GM12878 (cell line): ENCODE data around the gene ALOXE3. TPM values are rescaled to one million over a fixed set of nuclear protein-coding genes. Genes with fewer than 3 reads are reported as not detected.

Source experiments
- ATAC-seq: fragments of 200-7000 bp; cut with Tn5 transposase; 3 replicates; pipeline ENCODE4 v1.9.1; 2020; ENCODE audit warnings: mild to moderate bottlenecking, moderate library complexity
- BruUV-seq: library from RNA; stranded (reverse); fragments of 400-500 nt; replicated peaks from 2 replicates; lab custom pipeline; 2021; lab: Mats Ljungman, UMichigan
- CTCF ChIA-PET: fragments of 300-600 bp; sonication (Branson Sonifier 250); formaldehyde crosslinking; extraction: SDS; loops from one replicate; lab custom pipeline; 2021; ENCODE audit warnings: inconsistent platforms; lab: Yijun Ruan, JAX
- POLR2A ChIA-PET: fragments of 350-600 bp; formaldehyde crosslinking; extraction: SDS; loops from one replicate; lab custom pipeline; 2021; ENCODE audit warnings: inconsistent platforms; lab: Charles Lee
- RAD21 ChIA-PET: fragments of 300-600 bp; sonication (Branson Sonifier 250); formaldehyde crosslinking; loops from one replicate; lab custom pipeline; 2023; ENCODE audit warnings: antibody characterized with exemption; ENCODE audit not compliant: unreplicated experiment; lab: Charles Lee
- SMC1A ChIA-PET: fragments of 300-600 bp; sonication (Branson Sonifier 250); formaldehyde crosslinking; loops from one replicate; lab custom pipeline; 2023; ENCODE audit not compliant: unreplicated experiment, uncharacterized antibody; lab: Charles Lee
- DNase-seq: peaks from one replicate; pipeline ENCODE4 v3.0.0-alpha.2; 2011; ENCODE audit warnings: low read depth, low spot score
- FAIRE-seq: peaks from 3 replicates; lab custom pipeline; 2011; peaks lifted over from hg19 to GRCh38; lab: Jason Lieb, UNC
- H2AFZ ChIP-seq: 2 replicates; pipeline ENCODE4 v1.6.0; 2011; ENCODE audit warnings: low read depth, low read length, control low read depth; ENCODE audit not compliant: control insufficient read depth
- H3K27ac ChIP-seq: 2 replicates; pipeline ENCODE4 v1.5.1; 2011; ENCODE audit warnings: control low read depth; ENCODE audit not compliant: control insufficient read depth, insufficient read depth
- H3K27me3 ChIP-seq, 2 experiments: replicated peaks in 1 of 2; 2 replicates each; pipeline versions ENCODE4 v1.6.0 to v1.6.1; 2011; ENCODE audit warnings: low read length in 1 of 2; ENCODE audit not compliant: control insufficient read depth in 2 of 2, insufficient read depth in 2 of 2
- H3K36me3 ChIP-seq, 2 experiments: 2 replicates each; pipeline ENCODE4 v1.5.1; 2011; ENCODE audit warnings: low read length in 1 of 2; ENCODE audit not compliant: control insufficient read depth in 2 of 2, insufficient read depth in 2 of 2
- H3K4me1 ChIP-seq: 2 replicates; pipeline ENCODE4 v1.6.1; 2011; ENCODE audit warnings: mild to moderate bottlenecking, low read length, moderate library complexity, mixed read lengths; ENCODE audit not compliant: control insufficient read depth, insufficient read depth
- H3K4me2 ChIP-seq: 2 replicates; pipeline ENCODE4 v1.6.0; 2011; ENCODE audit warnings: control low read depth; ENCODE audit not compliant: control insufficient read depth, insufficient read depth
- H3K4me3 ChIP-seq: fragments of 200-600 bp; sonication (generic); 2 replicates; pipeline ENCODE4 v1.5.1; 2016
- H3K79me2 ChIP-seq: 2 replicates; pipeline ENCODE4 v1.6.0; 2011; ENCODE audit warnings: low read length; ENCODE audit not compliant: control insufficient read depth, insufficient read depth
- H3K9ac ChIP-seq: 2 replicates; pipeline ENCODE4 v1.8.0; 2011; ENCODE audit warnings: low read length, control low read depth, mixed read lengths; ENCODE audit not compliant: control insufficient read depth, insufficient read depth
- H3K9me3 ChIP-seq: replicated peaks from 3 replicates; pipeline ENCODE4 v1.5.1; 2011; ENCODE audit warnings: mild to moderate bottlenecking, low read length; ENCODE audit not compliant: control insufficient read depth, insufficient read depth
- H4K20me1 ChIP-seq: 2 replicates; pipeline ENCODE4 v1.6.0; 2011; ENCODE audit not compliant: control insufficient read depth, insufficient read depth
- ATF2 ChIP-seq: IDR thresholded peaks from 2 replicates; pipeline ENCODE4 v1.6.1; 2012; ENCODE audit warnings: low read length, inconsistent platforms
- BACH1 ChIP-seq: fragments of 450-650 bp; IDR thresholded peaks from 2 replicates; pipeline ENCODE4 v1.6.1; 2017; ENCODE audit warnings: mild to moderate bottlenecking, borderline replicate concordance
- POLR2AphosphoS2 ChIP-seq: IDR thresholded peaks from 2 replicates; pipeline ENCODE4 v1.6.1; 2011; ENCODE audit warnings: low read depth, mild to moderate bottlenecking, low read length, improper control_type of control experiment, moderate library complexity
- SREBF2 ChIP-seq: IDR thresholded peaks from 2 replicates; pipeline ENCODE4 v1.6.1; 2012; ENCODE audit warnings: mild to moderate bottlenecking, low read length
- WRNIP1 ChIP-seq: IDR thresholded peaks from 2 replicates; pipeline ENCODE4 v1.6.1; 2011; ENCODE audit warnings: low read depth, low read length, improper control_type of control experiment, borderline replicate concordance
- ZNF592 ChIP-seq: fragments of 450-650 bp; IDR thresholded peaks from 2 replicates; pipeline ENCODE4 v1.6.1; 2017; ENCODE audit warnings: mild to moderate bottlenecking, moderate library complexity
- WGBS: methylation state at CpG from one replicate; pipeline ENCODE4 v1.1.6; 2016; ENCODE audit warnings: low lambda C conversion rate; ENCODE audit not compliant: insufficient replicate concordance, insufficient coverage; ENCODE audit errors: missing lambda C conversion rate; 5-methylcytosine and 5-hydroxymethylcytosine counted together
- in situ Hi-C: fragments of 300-500 bp; cut with MboI; formaldehyde crosslinking; loops from 9 replicates; pipeline ENCODE4 v1.14.3; 2018; ENCODE audit warnings: mixed read lengths
- intact Hi-C: fragments of 100-400 bp; cut with micrococcal nuclease; formaldehyde crosslinking; loops from one replicate; pipeline ENCODE4 v1.14.2; 2022; ENCODE audit not compliant: unreplicated experiment
- polyA plus RNA-seq, 11 experiments: library from polyadenylated mRNA; depleted of rRNA in 4 of 11; unstranded in 6 of 11; stranded (reverse) in 5 of 11; fragments of >200 nt; fragmentation: Nextera tagmentation in 4 of 11; fragmentation: Illumina TruSeq in 1 of 11; extraction: Ambion mirVana in 4 of 11; extraction: Trizol in 1 of 11; gene quantifications; 1 replicate in 1 of 11; 2 replicates in 10 of 11; pipeline versions ENCODE4 v1.2.1 to v1.2.3, GENCODE V29; 2011 to 2016; ENCODE audit warnings: inconsistent platforms in 2 of 11, missing spikeins in 2 of 11, low read depth in 1 of 11
- total RNA-seq, 4 experiments: library from RNA; depleted of rRNA in 3 of 4; stranded (reverse); fragments of >200 nt in 3 of 4; fragmentation: Illumina TruSeq in 1 of 4; extraction: Trizol in 1 of 4; gene quantifications; 2 replicates each; pipeline versions ENCODE4 v1.2.1 to v1.2.3, GENCODE V29; 2013 to 2021
- TF ChIP-seq, protein P1 (sequence below): fragments of 450-650 bp; IDR thresholded peaks from 2 replicates; pipeline ENCODE4 v1.6.1; 2017; ENCODE audit warnings: antibody characterized with exemption, mild to moderate bottlenecking, moderate library complexity

Gene ALOXE3
- total and polyA plus RNA-seq, 10 of the 15 experiments (the other 5 are each of a cell fraction or from before 2014, with no cell fraction given): 0.04 TPM; not detected in 9

DNA sequence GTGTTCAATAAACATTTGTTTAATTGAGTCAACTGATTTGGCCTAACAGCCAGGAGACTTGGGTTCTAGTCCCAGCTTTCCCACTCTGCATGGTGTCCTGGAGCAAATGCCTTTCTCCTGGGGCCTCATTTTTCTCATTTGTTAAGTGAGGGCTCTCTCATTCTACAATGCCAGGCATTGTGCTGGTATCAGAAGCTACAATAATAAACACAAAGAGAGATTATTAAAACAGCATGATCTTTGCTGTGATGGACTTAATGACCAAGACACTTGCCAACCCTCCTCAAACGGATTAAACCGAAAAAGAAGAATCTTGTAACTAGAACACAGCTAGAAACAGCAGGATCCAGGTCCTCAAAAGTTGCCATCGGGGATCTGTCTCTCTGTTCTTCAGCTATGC, 49.2 kb upstream of the ALOXE3 start:
- DNase-seq (no peak), ATAC-seq (no peak), FAIRE-seq (no peak)
- H3K9me3 ChIP-seq: no peaks in the 10 kb centered on the region
- POLR2A ChIA-PET: interaction anchor here (0.6 to 1.6 kb wide), 3 partner anchors 11 to 51 kb away, joined by 3 to 4 read pairs (median 3); no protein-coding TSS in a partner anchor
- peaks cover 4% of the 10 kb centered on the region for H3K79me2 ChIP-seq
- 33% methylated on average over 3 of the region's 3 CpGs for WGBS
- no peak overlapping the region for H3K27ac ChIP-seq
- no peaks in the 10 kb centered on the region for H3K27me3 ChIP-seq
- H3K4me1 ChIP-seq: peaks cover 17% of the 10 kb centered on the region
- no peak overlapping the region for H3K4me2 ChIP-seq
- SMC1A ChIA-PET: interaction anchor here (1.0 to 1.1 kb wide), 6 partner anchors 11 to 30 kb away, joined by 3 to 4 read pairs (median 3); no protein-coding TSS in a partner anchor
- no TSS peak for BruUV-seq
- H3K36me3 ChIP-seq: no peaks in the 10 kb centered on the region
- RAD21 ChIA-PET: interaction anchor here (0.6 to 1.9 kb wide), 2 partner anchors 11 to 51 kb away, joined by 3 to 7 read pairs; no protein-coding TSS in a partner anchor
- CTCF ChIA-PET: interaction anchor here (0.9 to 2.1 kb wide), 5 partner anchors 9 to 128 kb away, joined by 3 to 9 read pairs (median 4); partner anchors contain the start of gene SLC25A35
- H3K4me3 ChIP-seq: no peak overlapping the region
- intact Hi-C loops (no loop called here), in situ Hi-C loops (no loop called here)
- H2AFZ ChIP-seq: no peak overlapping the region
- no peak overlapping the region for H3K9ac ChIP-seq
- H4K20me1 ChIP-seq: no peaks in the 10 kb centered on the region
- TF ChIP-seq, protein P1, sequence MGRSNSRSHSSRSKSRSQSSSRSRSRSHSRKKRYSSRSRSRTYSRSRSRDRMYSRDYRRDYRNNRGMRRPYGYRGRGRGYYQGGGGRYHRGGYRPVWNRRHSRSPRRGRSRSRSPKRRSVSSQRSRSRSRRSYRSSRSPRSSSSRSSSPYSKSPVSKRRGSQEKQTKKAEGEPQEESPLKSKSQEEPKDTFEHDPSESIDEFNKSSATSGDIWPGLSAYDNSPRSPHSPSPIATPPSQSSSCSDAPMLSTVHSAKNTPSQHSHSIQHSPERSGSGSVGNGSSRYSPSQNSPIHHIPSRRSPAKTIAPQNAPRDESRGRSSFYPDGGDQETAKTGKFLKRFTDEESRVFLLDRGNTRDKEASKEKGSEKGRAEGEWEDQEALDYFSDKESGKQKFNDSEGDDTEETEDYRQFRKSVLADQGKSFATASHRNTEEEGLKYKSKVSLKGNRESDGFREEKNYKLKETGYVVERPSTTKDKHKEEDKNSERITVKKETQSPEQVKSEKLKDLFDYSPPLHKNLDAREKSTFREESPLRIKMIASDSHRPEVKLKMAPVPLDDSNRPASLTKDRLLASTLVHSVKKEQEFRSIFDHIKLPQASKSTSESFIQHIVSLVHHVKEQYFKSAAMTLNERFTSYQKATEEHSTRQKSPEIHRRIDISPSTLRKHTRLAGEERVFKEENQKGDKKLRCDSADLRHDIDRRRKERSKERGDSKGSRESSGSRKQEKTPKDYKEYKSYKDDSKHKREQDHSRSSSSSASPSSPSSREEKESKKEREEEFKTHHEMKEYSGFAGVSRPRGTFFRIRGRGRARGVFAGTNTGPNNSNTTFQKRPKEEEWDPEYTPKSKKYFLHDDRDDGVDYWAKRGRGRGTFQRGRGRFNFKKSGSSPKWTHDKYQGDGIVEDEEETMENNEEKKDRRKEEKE: no peak
- no peak for TF ChIP-seq SREBF2

- ChIA-PET RAD21 (interaction anchor here (0.6 to 1.9 kb wide), 2 partner anchors 10 to 50 kb away, joined by 3 to 7 read pairs; no protein-coding TSS in a partner anchor), SMC1A (interaction anchor here (1.0 kb wide), 1 partner anchor 29 kb away, joined by 3 read pairs; no protein-coding TSS in a partner anchor), CTCF (interaction anchor here (1.7 to 2.1 kb wide), 2 partner anchors 8 to 10 kb away, joined by 4 to 9 read pairs; no protein-coding TSS in a partner anchor), POLR2A (interaction anchor here (1.6 kb wide), 1 partner anchor 24 kb away, joined by 4 read pairs; no protein-coding TSS in a partner anchor)
- DNase-seq (no peak), ATAC-seq (no peak), FAIRE-seq (no peak)
- no peak overlapping the region for H3K27ac ChIP-seq
- intact Hi-C loops: no loop called here
- H3K27me3 ChIP-seq: no peaks in the 10 kb centered on the region
- in situ Hi-C loops: no loop called here
- 64% methylated on average over 6 of the region's 6 CpGs for WGBS
- BruUV-seq: no TSS peak
- no peaks in the 10 kb centered on the region for H3K36me3 ChIP-seq
- no peak overlapping the region for H2AFZ ChIP-seq
- H3K9ac ChIP-seq: no peak overlapping the region
- H3K4me3 ChIP-seq: no peak overlapping the region
- H3K4me1 ChIP-seq: peaks cover 20% of the 10 kb centered on the region
- H3K9me3 ChIP-seq: no peaks in the 10 kb centered on the region
- no peaks in the 10 kb centered on the region for H4K20me1 ChIP-seq
- no peak overlapping the region for H3K4me2 ChIP-seq
- peaks cover 12% of the 10 kb centered on the region for H3K79me2 ChIP-seq
- no peak for TF ChIP-seq ATF2
- TF ChIP-seq BACH1: no peak
- no peak for TF ChIP-seq POLR2AphosphoS2
- TF ChIP-seq ZNF592: no peak
- TF ChIP-seq WRNIP1: no peak
These were observed 48.4 kb upstream of the ALOXE3 start for GRCh38 chr17:8166731-8167130.
